H9 (cell line): ENCODE data around the gene KMT2C. TPM values are rescaled to one million over a fixed set of nuclear protein-coding genes. Genes with fewer than 3 reads are reported as not detected.
"Not testable (repeated sequence)": the region's sequence is repeated elsewhere in the genome, so short reads cannot be mapped to it uniquely, and the experiment has no call there.

Source experiments
- DNase-seq: peaks from one replicate; pipeline ENCODE4 v3.0.0-alpha.2; 2017
- H2AFZ ChIP-seq: one replicate; pipeline ENCODE4 v1.6.1; 2013; ENCODE audit warnings: mild to moderate bottlenecking, low read length, control low read depth, moderate library complexity
- H2AK5ac ChIP-seq: 2 replicates; pipeline ENCODE4 v1.6.1; 2013; ENCODE audit warnings: low read length, control low read depth, mixed read lengths; ENCODE audit not compliant: insufficient read length
- H2BK120ac ChIP-seq: one replicate; pipeline ENCODE4 v1.6.1; 2013; ENCODE audit warnings: low read depth, mild to moderate bottlenecking, low read length, control low read depth, inconsistent platforms; ENCODE audit not compliant: poor library complexity, severe bottlenecking
- H2BK12ac ChIP-seq: 2 replicates; pipeline ENCODE4 v1.6.1; 2013; ENCODE audit warnings: low read length, control low read depth, mixed read lengths, low read depth; ENCODE audit not compliant: insufficient read length
- H2BK15ac ChIP-seq: 2 replicates; pipeline ENCODE4 v1.6.1; 2013; ENCODE audit warnings: low read depth, low read length, control low read depth
- H2BK20ac ChIP-seq: one replicate; pipeline ENCODE4 v1.6.1; 2013; ENCODE audit warnings: low read depth, mild to moderate bottlenecking, low read length, control low read depth, inconsistent platforms; ENCODE audit not compliant: poor library complexity, severe bottlenecking
- H2BK5ac ChIP-seq: 2 replicates; pipeline ENCODE4 v1.6.1; 2013; ENCODE audit warnings: low read length, control low read depth, mixed read lengths; ENCODE audit not compliant: insufficient read length
- H3K14ac ChIP-seq: 2 replicates; pipeline ENCODE4 v1.6.1; 2013; ENCODE audit warnings: low read length, control low read depth; ENCODE audit not compliant: insufficient read depth
- H3K18ac ChIP-seq: 2 replicates; pipeline ENCODE4 v1.6.1; 2013; ENCODE audit warnings: low read depth, mild to moderate bottlenecking, mixed read lengths, low read length, control low read depth; ENCODE audit not compliant: insufficient read length
- H3K23ac ChIP-seq: 2 replicates; pipeline ENCODE4 v1.6.1; 2013; ENCODE audit warnings: low read length, control low read depth, mixed read lengths, low read depth; ENCODE audit not compliant: insufficient read length
- H3K23me2 ChIP-seq: 2 replicates; pipeline ENCODE4 v1.6.1; 2013; ENCODE audit warnings: low read depth, mild to moderate bottlenecking, mixed read lengths, low read length, control low read depth; ENCODE audit not compliant: insufficient read length, poor library complexity, severe bottlenecking
- H3K27ac ChIP-seq: 2 replicates; pipeline ENCODE4 v1.5.1; 2013; ENCODE audit warnings: low read length, control low read depth, mixed read lengths, low read depth; ENCODE audit not compliant: insufficient read length
- H3K27me3 ChIP-seq: 2 replicates; pipeline ENCODE4 v1.6.1; 2013; ENCODE audit warnings: low read length, control low read depth, inconsistent platforms; ENCODE audit not compliant: insufficient read depth
- H3K4ac ChIP-seq: 2 replicates; pipeline ENCODE4 v1.6.1; 2013; ENCODE audit warnings: low read depth, mild to moderate bottlenecking, control low read depth, inconsistent platforms, low read length, moderate library complexity
- H3K4me1 ChIP-seq: 2 replicates; pipeline ENCODE4 v1.6.1; 2013; ENCODE audit warnings: low read length, control low read depth, inconsistent platforms; ENCODE audit not compliant: insufficient read depth
- H3K4me2 ChIP-seq: 2 replicates; pipeline ENCODE4 v1.6.1; 2013; ENCODE audit warnings: low read length, control low read depth, mixed read lengths; ENCODE audit not compliant: insufficient read length, insufficient read depth
- H3K56ac ChIP-seq: 2 replicates; pipeline ENCODE4 v1.6.1; 2013; ENCODE audit warnings: low read depth, mild to moderate bottlenecking, mixed read lengths, low read length, control low read depth; ENCODE audit not compliant: insufficient read length
- H3K79me1 ChIP-seq: 2 replicates; pipeline ENCODE4 v1.6.1; 2013; ENCODE audit warnings: low read depth, mild to moderate bottlenecking, moderate library complexity, low read length, control low read depth, inconsistent platforms; ENCODE audit not compliant: insufficient read depth, poor library complexity, severe bottlenecking
- H3K79me2 ChIP-seq: 2 replicates; pipeline ENCODE4 v1.6.1; 2013; ENCODE audit warnings: low read length, control low read depth, inconsistent platforms; ENCODE audit not compliant: insufficient read depth
- H3K9ac ChIP-seq: 2 replicates; pipeline ENCODE4 v1.6.1; 2013; ENCODE audit warnings: low read length, control low read depth, mixed read lengths; ENCODE audit not compliant: insufficient read length; ENCODE audit errors: extremely low read depth
- H3K9me3 ChIP-seq: one replicate; pipeline ENCODE4 v1.6.1; 2013; ENCODE audit warnings: low read depth, low read length, inconsistent platforms; ENCODE audit not compliant: control insufficient read depth
- H3T11ph ChIP-seq: one replicate; pipeline ENCODE4 v1.6.1; 2013; ENCODE audit warnings: mild to moderate bottlenecking, low read length, control low read depth, inconsistent platforms
- H4K20me1 ChIP-seq: one replicate; pipeline ENCODE4 v1.6.1; 2013; ENCODE audit not compliant: control insufficient read depth, insufficient read length, insufficient read depth
- H4K5ac ChIP-seq: 2 replicates; pipeline ENCODE4 v1.6.1; 2013; ENCODE audit warnings: low read depth, mild to moderate bottlenecking, mixed read lengths, low read length, control low read depth; ENCODE audit not compliant: insufficient read length
- H4K8ac ChIP-seq: replicated peaks from 2 replicates; pipeline ENCODE4 v1.6.1; 2013; ENCODE audit warnings: low read length, control low read depth, mixed read lengths, low read depth; ENCODE audit not compliant: insufficient read length
- H4K91ac ChIP-seq: 2 replicates; pipeline ENCODE4 v1.6.1; 2013; ENCODE audit warnings: low read depth, mild to moderate bottlenecking, moderate library complexity, mixed read lengths, low read length, control low read depth; ENCODE audit not compliant: insufficient read length
- H3K27ac Mint-ChIP-seq, 3 experiments: 2 replicates in 2 of 3; 3 replicates in 1 of 3; pipeline ENCODE4 v1.8.0; 2020 to 2021; ENCODE audit warnings: mixed read lengths in 3 of 3, mild to moderate bottlenecking in 1 of 3, moderate library complexity in 1 of 3
- H3K27me3 Mint-ChIP-seq: 2 replicates; pipeline ENCODE4 v1.8.0; 2021; ENCODE audit warnings: low read depth, mild to moderate bottlenecking, moderate library complexity, mixed read lengths
- H3K36me3 Mint-ChIP-seq, 3 experiments: 2 replicates in 2 of 3; 3 replicates in 1 of 3; pipeline ENCODE4 v1.8.0; 2020 to 2021; ENCODE audit warnings: low read depth in 3 of 3, mixed read lengths in 3 of 3; ENCODE audit not compliant: insufficient read depth in 1 of 3
- H3K4me1 Mint-ChIP-seq, 2 experiments: 2 replicates each; pipeline ENCODE4 v1.8.0; 2020; ENCODE audit warnings: mixed read lengths in 2 of 2
- H3K4me3 Mint-ChIP-seq, 2 experiments: 2 replicates in 1 of 2; 3 replicates in 1 of 2; pipeline ENCODE4 v1.8.0; 2020 to 2021; ENCODE audit warnings: mild to moderate bottlenecking in 2 of 2, mixed read lengths in 2 of 2, moderate library complexity in 1 of 2
- H3K9me3 Mint-ChIP-seq, 2 experiments: 2 replicates in 1 of 2; 3 replicates in 1 of 2; pipeline ENCODE4 v1.8.0; 2020; ENCODE audit warnings: mild to moderate bottlenecking in 2 of 2, mixed read lengths in 2 of 2, moderate library complexity in 1 of 2
- CTCF ChIP-seq: fragments of 200-600 bp; sonication (generic); conservative IDR thresholded peaks from 3 replicates; pipeline ENCODE4 v1.8.0; 2021; ENCODE audit warnings: antibody characterized with exemption, mild to moderate bottlenecking
- WGBS: extraction: QIAGEN DNeasy Blood & Tissue Kit; methylation state at CpG from one replicate; pipeline ENCODE4 v1.1.7; 2013; ENCODE audit warnings: missing lambda C conversion rate, low lambda C conversion rate, mixed read lengths; ENCODE audit not compliant: insufficient read length; ENCODE audit errors: extremely low coverage; 5-methylcytosine and 5-hydroxymethylcytosine counted together
- total RNA-seq: library from RNA; stranded (reverse); gene quantifications from 2 replicates; pipeline ENCODE4 v1.2.1, GENCODE V29; 2021

KMT2C gene
- total RNA-seq, 1 experiment from 2014 or later = 32.2 TPM

- Histone ChIP-seq H3K9me3 (peaks cover 51% of the 10 kb centered on the region), H3K27me3 (no peaks in the 10 kb centered on the region), H3K79me1 (peaks cover 2% of the 10 kb centered on the region), H2AK5ac (no peak overlapping the region), H2BK5ac (no peak overlapping the region), H3K18ac (no peak overlapping the region), H2BK120ac (no peak overlapping the region), H3K27ac (no peak overlapping the region), H4K5ac (no peak overlapping the region), H2BK12ac (no peak overlapping the region), H3K4me2 (no peak overlapping the region), H3K23ac (no peak overlapping the region), H3K14ac (no peak overlapping the region), H4K91ac (no peak overlapping the region), H2AFZ (no peak overlapping the region), H2BK15ac (no peak overlapping the region), H3K9ac (no peak overlapping the region), H4K20me1 (no peaks in the 10 kb centered on the region), H3K4ac (no peak overlapping the region), H3K4me1 (no peaks in the 10 kb centered on the region), H3K23me2 (no peaks in the 10 kb centered on the region), H4K8ac (no peak overlapping the region), H2BK20ac (no peak overlapping the region), H3K79me2 (peaks cover 5% of the 10 kb centered on the region), H3K56ac (no peak overlapping the region), H3T11ph (no peak overlapping the region)
- no CpG with 5 or more reads among the region's 3 CpGs for WGBS
- peaks cover 9 to 10% of the 10 kb centered on the region in 2 experiments for H3K9me3 Mint-ChIP-seq
- H3K36me3 Mint-ChIP-seq = peaks cover 19 to 30% (median 22%) of the 10 kb centered on the region in 3 experiments
- no peak for DNase-seq
- H3K4me1 Mint-ChIP-seq = peaks cover 5 to 11% of the 10 kb centered on the region in 2 experiments
- H3K27me3 Mint-ChIP-seq = peaks cover 4% of the 10 kb centered on the region
- TF ChIP-seq CTCF = no peak
- H3K27ac Mint-ChIP-seq = no peak overlapping the region; a peak in 1 of 7 replicates
- H3K4me3 Mint-ChIP-seq = no peak overlapping the region
These were observed 29.3 kb downstream of the KMT2C start for GRCh38 chr7:152406491-152406890.

GRCh38 chr7:152406030-152406429 is 29.8 kb downstream of the KMT2C start:
- not testable (repeated sequence) for H3K4me2 ChIP-seq, H4K8ac ChIP-seq, H3K4me1 Mint-ChIP-seq, H3K79me1 ChIP-seq, H3K27ac Mint-ChIP-seq, H3K9me3 Mint-ChIP-seq, H3K18ac ChIP-seq, H3K4me3 Mint-ChIP-seq, H3K23me2 ChIP-seq, H4K91ac ChIP-seq, H3K23ac ChIP-seq, H2AFZ ChIP-seq, H3K4me1 ChIP-seq, H3K9ac ChIP-seq, H3K27me3 ChIP-seq, H3K4ac ChIP-seq, H2BK12ac ChIP-seq, H4K5ac ChIP-seq, H3K14ac ChIP-seq, H2BK120ac ChIP-seq, H3K79me2 ChIP-seq, H2BK20ac ChIP-seq, H3K27me3 Mint-ChIP-seq, H4K20me1 ChIP-seq, H3K56ac ChIP-seq, H3K27ac ChIP-seq, H2BK5ac ChIP-seq, H3T11ph ChIP-seq, H2AK5ac ChIP-seq, H2BK15ac ChIP-seq, DNase-seq
- no CpG with 5 or more reads among the region's 2 CpGs for WGBS
- peaks cover 19 to 30% (median 22%) of the 10 kb centered on the region in 3 experiments for H3K36me3 Mint-ChIP-seq
- H3K9me3 ChIP-seq = peaks cover 51% of the 10 kb centered on the region
